Activated CD4-positive, alpha-beta T cell treated with anti-CD3 and anti-CD28 coated beads, Interleukin-2, amount 50 U/mL, for 16 hours (primary cell): ENCODE results near the gene CPNE2.
A peak's percentile ranks its signal among the peaks of the same experiment; 100 is the strongest.
"Not testable (repeated sequence)": the region's sequence is repeated elsewhere in the genome, so short reads cannot be mapped to it uniquely, and the experiment has no call there.

ENCODE experiments used
- DNase-seq: peaks from one replicate; pipeline ENCODE4 v3.0.0-alpha.2; 2020

CPNE2 gene

DNA sequence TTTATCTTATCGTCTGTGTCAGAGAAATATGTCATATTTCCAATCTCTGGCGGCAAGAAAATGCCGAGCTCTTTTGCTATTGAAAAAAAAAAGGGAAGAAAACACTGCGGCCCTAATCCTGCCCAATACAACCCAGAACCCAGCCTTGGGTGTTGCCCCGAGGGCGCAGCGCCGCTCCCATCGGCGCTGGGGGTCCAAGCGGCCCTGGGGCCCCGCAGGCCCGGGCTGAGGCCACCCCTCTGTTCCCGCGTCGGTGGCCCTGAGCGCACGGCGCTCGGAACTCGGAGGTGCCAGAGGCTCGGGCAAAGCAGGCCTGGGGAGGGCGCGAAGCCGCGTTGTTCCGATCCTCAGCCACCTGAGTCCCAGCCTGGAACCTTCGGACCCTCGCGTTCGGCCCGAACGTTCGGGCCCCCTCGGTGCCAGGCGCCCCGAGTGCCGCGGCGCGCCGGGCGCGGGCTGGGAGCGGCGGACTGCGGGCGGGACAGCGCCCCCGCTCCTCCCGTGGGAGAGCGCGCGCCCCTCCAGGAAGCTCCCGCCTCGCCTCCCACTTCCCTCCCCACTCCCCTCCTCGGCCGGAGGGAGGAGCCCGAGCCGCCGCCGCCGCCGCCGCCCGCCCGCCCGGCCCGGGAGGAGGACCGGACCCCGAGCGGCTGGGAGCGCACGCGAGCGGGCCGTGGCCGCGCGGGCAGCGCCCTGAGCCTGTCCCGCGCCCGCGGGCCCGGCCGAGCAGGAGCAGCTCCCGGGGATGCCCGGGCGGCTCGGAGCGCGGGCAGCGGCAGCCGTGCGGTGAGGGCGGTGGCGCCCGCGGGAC is at the start of gene CPNE2:
Gene CPNE2, plus strand, starts transcription at position 609 of the 811 bp plus-strand sequence. CDS start 18,160 bp downstream, outside the sequence.
- no peak for DNase-seq

DNA sequence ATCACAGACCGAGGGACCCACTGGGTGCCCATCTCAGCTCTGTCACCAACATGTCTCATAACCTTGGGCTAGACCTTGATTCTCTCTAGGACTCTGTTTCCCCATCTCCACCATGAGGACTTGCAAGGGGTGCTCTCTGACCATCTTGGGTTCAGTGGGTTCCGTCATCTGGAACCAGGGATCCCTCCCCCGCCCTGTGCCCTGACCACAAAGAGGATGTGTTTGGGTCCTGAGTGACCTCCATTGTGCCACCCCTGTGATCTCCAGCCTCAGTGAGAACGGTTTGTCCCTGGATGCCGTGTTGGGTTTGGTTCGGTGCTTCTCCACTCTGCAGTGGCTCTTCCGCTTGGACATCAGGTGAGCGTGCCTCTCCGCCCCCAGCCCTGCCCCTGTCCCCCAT is 49.1 kb upstream of the CPNE2 start:
- no peak for DNase-seq

- no peak for DNase-seq
These were observed 47.3 kb upstream of the CPNE2 start for GRCh38 chr16:57044931-57045693.

DNA sequence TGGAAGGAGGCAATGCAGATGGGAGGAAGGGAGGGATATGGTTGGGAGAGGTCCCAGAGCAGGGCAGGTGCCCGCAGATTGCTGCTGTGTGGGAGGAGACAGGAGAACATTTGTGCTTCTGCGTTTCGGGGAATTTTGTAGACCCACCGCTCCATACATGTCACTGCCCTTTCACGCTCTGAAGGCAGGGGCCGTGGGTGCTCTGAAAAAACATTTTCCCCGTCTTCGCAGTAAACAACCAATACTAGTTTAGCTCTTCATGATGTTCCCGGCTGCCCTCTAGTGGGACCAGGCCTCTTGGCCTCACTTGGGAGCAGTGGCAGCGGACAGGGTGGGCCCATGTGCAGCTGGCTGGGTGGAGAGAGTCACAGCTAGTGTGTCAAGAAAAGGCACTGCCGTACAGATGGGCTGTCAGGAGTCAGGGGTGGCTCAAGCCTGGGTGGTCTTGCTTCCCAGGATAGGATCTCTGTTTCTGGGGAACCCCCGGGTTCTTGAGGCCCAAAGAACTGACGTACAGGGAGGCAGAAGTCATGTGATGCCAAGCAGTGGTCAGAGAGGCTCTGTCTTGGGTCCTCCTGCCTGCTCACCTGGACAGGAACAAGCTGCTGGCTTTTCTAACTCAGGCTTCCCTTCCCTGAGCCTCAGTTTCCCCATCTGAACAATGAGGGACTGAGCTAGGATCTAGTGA is 46.5 kb upstream of the CPNE2 start:
- DNase-seq = no peak

DNA sequence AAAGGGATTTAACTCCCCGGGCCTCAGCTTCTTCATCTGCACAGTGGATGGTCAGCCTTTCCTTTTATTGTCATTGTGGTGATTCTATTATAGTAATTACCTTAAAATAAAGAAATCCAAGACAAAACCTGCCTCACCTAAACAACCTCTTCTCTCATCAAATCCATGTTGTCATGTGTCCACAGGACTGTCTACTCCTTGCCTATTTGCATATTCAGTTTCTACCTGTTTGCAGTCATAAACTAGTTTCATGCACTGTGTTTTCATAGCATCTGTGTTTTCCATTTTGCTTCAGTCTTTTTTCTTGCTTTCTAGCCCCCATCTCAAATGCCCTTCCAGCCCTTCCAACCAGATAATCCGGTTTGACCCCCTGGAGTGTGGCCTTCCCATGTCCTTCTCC is 44.3 kb upstream of the CPNE2 start:
- no peak for DNase-seq

DNA sequence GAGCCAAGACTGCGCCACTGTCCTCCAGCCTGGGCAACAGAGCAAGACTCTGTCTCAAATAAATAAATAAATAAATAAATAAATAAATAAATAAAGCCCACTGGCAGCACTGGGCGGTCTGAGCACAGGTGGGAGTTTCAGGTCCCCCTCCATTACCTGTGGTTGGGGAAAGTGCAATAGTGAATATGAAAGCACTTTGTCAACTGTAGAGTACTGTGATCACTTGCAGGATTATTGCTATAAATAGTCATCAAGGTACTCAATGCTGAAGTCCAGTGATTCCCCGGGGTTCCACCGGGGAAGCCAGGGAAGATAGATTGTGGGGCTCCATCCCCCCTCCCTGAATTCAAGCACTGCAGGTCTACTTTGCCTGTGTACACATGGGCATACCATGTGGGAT is 42.7 kb upstream of the CPNE2 start:
- DNase-seq = peak; percentile 42

- no peak for DNase-seq
These were observed 40.6 kb upstream of the CPNE2 start for GRCh38 chr16:57051696-57052228.

GRCh38 chr16:57053206-57053605 is 39.2 kb upstream of the CPNE2 start:
- no peak for DNase-seq

- DNase-seq = no peak
These were observed 38.0 kb upstream of the CPNE2 start for GRCh38 chr16:57054338-57054737.

DNA sequence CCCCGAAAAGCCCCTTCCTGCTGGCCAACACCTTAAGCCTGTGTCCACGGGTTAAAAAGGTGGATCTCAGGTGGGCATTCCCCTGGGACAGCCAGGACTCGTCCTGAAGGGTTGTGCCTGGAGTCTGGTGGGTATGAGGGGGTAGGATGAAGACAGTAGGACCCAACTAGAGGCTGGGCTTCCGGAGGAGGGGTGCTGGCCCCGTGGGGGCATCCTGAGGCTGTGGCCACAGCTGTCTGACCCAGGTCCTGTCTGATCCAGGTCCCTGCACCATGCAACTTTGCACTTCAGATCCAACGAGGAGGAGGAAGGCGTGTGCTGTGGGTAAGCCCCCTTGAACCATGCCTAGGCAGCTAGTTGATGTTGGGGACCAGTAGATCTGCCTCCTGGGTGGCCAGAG is 37.6 kb upstream of the CPNE2 start:
- DNase-seq = no peak

DNA sequence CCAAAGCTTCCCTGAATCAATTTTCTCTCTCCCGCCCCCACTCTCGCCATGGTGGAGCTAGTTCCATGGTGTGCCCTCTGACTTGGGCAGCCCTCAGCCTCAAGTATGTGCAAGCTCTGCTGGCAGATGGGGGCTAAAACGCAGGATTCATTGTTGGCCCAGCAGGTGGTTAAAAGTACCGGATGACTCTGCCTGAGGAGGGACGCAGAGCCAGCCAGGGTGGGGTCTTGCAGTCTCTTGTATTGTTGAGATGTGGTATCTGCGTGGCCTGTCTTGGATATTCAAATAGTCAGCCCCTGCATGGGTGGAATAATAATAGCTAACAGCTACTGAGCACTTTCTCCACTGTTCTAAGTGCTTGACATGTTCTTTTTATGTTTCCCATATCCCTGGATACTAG is 36.7 kb upstream of the CPNE2 start:
- no peak for DNase-seq

DNA sequence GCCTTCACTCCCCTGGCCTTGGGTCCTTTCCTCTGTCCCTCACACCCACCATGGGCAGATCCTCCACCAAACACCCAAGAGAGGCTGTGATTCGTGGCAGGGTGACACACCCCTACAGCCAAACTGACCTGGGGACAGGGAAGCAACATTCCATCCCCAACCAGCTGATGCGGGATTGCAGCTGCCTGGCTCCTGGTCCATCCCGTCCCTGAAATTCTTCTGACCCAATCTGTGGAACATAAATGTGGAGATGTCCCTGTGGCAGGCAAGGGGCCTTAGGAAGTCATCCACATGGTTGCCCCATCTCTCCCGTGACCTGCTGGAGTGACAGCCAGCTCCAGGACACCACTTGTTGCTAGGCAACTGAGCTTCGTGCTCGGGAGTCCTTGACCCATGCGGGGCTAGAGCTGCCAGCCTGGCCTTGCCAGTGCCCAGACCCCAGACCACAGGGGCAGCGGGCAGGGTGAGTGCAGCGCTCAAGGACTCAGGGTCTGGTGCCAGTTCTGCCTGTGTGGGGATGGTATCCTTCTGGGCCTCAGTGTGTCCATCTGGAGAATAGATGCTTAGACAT is 34.0 kb upstream of the CPNE2 start:
- DNase-seq = no peak

DNA sequence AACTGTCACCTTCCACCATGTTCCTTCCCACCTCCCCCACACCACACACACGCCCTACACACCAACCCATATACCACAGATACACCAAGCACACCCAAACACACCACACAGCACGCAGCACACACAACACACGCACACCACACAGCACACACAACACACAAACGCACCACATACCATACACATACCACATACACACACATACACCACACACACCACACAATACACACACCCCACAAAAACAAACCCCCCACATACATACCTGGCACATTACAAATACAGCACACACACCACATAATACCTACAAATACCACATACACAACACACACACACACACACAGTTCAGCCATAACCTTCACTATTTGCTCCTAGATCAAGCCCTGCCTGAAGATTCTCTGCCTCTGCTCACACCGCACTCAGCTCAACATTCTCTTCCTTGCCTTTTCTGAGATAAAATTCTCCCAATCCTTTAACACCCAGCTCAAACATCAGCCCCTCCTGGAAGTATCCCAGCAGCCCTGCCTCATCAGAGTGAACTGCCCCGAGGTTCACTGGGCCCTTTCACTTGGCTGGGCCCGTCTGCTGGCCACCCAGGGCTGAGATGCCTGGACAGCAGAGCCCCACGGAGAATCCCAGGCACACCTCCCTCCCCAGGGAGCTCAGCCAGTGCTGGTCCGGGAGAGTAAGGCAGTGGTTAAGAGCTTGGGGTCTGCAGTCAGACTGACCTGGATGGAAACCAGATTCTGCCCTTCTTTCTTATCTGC is 31.9 kb upstream of the CPNE2 start:
- DNase-seq = no peak

- no peak for DNase-seq
These were observed 31.1 kb upstream of the CPNE2 start for GRCh38 chr16:57061084-57061905.

- no peak for DNase-seq
These were observed 30.1 kb upstream of the CPNE2 start for GRCh38 chr16:57062329-57062728.

GRCh38 chr16:57063189-57063588 is 29.2 kb upstream of the CPNE2 start:
- DNase-seq = not testable (repeated sequence)

GRCh38 chr16:57064995-57065394 is 27.4 kb upstream of the CPNE2 start:
- DNase-seq = no peak

- DNase-seq = no peak
These were observed 25.8 kb upstream of the CPNE2 start for GRCh38 chr16:57066625-57067024.

DNA sequence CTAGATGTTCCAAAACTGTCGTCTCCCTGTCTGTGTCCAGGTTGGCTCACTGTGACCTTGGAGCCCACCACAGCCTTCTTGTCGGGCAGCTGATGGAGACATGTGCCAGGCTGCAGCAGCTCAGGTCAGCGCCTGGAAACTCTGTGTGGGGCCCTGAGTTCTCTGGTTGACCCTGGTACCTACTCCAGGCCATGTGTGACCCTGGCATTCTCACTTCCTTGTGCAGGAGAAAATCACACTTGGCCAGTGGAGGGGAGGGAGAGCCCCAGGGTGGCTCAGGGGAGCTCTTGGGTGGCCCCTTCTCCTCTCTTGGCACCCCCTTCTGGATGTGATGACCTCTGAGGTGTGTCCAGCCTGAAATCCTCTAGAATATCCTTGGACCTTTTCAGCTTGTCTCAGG is 25.0 kb upstream of the CPNE2 start:
- DNase-seq = no peak

GRCh38 chr16:57069053-57069452 is 23.3 kb upstream of the CPNE2 start:
- DNase-seq = no peak

DNA sequence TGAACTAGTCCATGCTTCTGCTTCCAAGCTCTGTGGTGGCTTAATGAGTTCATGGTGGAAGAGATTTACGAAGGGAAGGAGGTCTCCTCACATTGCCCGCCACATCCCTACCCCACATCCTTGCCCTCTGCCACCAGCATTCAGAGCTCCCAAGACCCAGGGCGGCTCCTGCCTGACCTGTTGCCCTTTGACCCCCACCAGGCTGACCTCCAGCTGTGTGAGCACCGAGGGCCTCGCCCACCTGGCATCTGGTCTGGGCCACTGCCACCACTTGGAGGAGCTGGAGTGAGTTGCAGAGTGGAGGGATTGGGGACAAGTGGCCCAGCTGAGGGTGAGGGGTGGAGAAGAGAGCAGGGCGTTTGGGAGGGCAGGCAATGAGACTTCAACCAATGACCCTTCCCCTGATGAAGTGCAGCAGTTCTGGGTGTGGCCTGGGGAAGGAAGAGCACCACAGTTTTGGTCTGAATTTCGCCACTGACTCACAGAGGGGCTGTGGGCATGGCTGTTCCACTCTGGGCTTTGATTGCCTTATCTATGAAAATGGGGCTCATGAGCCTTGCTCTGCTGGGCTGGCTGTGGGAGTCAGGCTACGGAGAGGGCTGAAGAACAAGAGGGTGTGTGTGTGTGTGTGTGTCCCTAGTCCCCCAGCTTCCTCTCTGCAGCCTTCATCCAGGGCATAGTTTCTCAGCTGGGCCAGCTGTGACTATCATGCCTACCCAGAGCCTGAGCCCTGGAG is 22.6 kb upstream of the CPNE2 start:
- no peak for DNase-seq
